Measurements from ENCODE around the gene RAB6B.

Gene RAB6B

GRCh38 chr3:133775835-133776234 is 119.8 kb downstream of the RAB6B start:
- no peak for DNase-seq (ENCODE audit: extremely low read depth in 1 of 2, low read depth in 1 of 2)

GRCh38 chr3:133775309-133775708 is 120.4 kb downstream of the RAB6B start:
- DNase-seq (ENCODE audit: extremely low read depth in 1 of 2, low read depth in 1 of 2): no peak

All from activated CD8-positive, alpha-beta memory T cell treated with anti-CD3 and anti-CD28 coated beads for 1 hour (primary cell).